ENCODE measurements around the gene LCN12.

LCN12 gene, protein sequence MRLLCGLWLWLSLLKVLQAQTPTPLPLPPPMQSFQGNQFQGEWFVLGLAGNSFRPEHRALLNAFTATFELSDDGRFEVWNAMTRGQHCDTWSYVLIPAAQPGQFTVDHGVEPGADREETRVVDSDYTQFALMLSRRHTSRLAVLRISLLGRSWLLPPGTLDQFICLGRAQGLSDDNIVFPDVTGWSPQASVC

DNA sequence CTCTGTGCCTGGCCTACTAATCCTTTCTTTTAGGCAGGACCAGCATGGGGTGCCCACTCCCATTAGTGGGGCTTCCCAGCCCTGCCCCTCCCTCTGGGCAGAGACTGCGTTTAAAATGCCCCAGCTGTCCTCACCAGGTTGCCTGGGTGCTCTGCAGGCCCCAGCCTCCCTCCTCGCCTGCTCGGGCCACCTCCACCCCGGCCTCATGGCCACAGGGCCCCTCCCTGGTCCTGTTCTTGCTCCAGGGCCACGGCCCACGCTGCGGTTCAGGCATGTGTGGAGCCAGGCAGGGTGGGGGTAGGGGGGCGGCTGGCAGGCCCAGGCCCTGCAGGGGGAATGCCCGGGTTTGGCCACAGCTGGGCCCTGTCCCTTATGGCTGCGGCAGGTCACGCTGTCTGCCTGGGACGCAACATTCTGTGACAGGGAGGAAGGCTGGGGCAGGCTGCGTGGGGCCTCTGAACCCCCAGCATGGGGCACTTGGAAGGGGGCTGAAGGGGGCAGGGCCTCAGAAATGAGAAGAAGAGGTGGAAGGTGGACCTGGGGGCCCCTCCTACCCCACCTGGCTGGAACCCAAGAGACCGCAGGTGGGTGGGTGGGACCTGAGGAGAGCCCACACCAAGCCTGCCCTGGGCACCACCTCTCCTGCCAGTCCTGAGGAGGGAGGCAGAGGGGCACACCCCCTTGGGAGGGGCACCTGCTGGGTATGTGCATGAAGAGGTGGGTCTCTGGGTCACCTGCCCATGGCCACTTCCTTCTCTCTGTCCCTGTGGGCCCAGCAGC lies at the start of gene LCN12:
Gene LCN12, plus strand, starts transcription at position 733 of the 780 bp plus-strand sequence. CDS start 55 bp downstream, outside the sequence.
- Histone ChIP-seq H3K9me3 (ENCODE audit: control insufficient read depth, insufficient read depth, low read length) (no peaks in the 10 kb centered on the region), H3K4me2 (ENCODE audit: low read length) (no peak within 1 kb of the TSS), H3K27me3 (ENCODE audit: control insufficient read depth, low read length) (no peaks in the 10 kb centered on the region), H4K20me1 (ENCODE audit: control insufficient read depth, insufficient read depth, low read depth, low read length) (no peaks in the 10 kb centered on the region), H3K79me2 (ENCODE audit: control insufficient read depth, low read length) (no peaks in the 10 kb centered on the region), H3F3A (ENCODE audit: control insufficient read depth, insufficient read depth) (no peaks in the 10 kb centered on the region; the same call in 1 of the 2 replicates), H3K9me2 (replicated peaks; ENCODE audit: control insufficient read depth, low read length) (no peaks in the 10 kb centered on the region), H3K36me3 (ENCODE audit: control insufficient read depth, low read length) (no peaks in the 10 kb centered on the region), H3K4me1 (ENCODE audit: control insufficient read depth, low read length) (peaks cover 15% of the 10 kb centered on the region), H3K27ac (ENCODE audit: low read depth, low read length) (no peak within 1 kb of the TSS), H3K4me3 (ENCODE audit: low read length) (no peak within 1 kb of the TSS)
- TF ChIP-seq EZH2phosphoT487 (IDR thresholded peaks at IDR 0.05; ENCODE audit: borderline replicate concordance, low read length): no peak
- TF ChIP-seq, protein P1, sequence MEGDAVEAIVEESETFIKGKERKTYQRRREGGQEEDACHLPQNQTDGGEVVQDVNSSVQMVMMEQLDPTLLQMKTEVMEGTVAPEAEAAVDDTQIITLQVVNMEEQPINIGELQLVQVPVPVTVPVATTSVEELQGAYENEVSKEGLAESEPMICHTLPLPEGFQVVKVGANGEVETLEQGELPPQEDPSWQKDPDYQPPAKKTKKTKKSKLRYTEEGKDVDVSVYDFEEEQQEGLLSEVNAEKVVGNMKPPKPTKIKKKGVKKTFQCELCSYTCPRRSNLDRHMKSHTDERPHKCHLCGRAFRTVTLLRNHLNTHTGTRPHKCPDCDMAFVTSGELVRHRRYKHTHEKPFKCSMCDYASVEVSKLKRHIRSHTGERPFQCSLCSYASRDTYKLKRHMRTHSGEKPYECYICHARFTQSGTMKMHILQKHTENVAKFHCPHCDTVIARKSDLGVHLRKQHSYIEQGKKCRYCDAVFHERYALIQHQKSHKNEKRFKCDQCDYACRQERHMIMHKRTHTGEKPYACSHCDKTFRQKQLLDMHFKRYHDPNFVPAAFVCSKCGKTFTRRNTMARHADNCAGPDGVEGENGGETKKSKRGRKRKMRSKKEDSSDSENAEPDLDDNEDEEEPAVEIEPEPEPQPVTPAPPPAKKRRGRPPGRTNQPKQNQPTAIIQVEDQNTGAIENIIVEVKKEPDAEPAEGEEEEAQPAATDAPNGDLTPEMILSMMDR (IDR thresholded peaks at IDR 0.05; ENCODE audit: low read depth, low read length, poor library complexity, severe bottlenecking): no peak

DNA sequence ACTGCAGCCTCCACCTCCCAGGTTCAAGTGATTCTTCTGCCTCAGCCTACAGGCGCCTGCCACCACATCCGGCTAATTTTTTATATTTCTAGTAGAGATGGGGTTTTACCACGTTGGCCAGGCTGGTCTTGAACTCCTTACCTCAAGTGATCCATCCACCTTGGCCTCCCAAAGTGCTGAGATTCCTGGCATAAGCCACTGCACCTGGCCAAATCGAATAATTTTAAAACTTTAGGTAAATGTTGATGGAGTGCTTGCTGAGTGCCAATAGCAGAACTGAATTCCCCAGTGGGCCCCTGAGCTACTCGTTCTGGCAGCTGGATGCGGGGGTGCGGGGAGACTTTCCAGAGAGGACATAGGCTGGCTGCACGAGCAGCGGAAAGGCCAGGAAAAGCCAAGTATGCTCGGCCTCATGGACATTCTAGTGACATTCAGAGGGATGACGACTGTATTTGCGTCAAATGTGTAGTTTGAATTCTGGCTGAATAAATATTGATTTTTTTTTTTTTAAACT lies 49.0 kb upstream of the LCN12 start:
- Histone ChIP-seq H3K79me2 (ENCODE audit: control insufficient read depth, low read length) (peaks cover 37% of the 10 kb centered on the region), H3K27ac (ENCODE audit: low read depth, low read length) (no peak overlapping the region)
- TF ChIP-seq, protein P1 (IDR thresholded peaks at IDR 0.05; ENCODE audit: low read depth, low read length, poor library complexity, severe bottlenecking): no peak
- no peak for TF ChIP-seq EZH2phosphoT487 (IDR thresholded peaks at IDR 0.05; ENCODE audit: borderline replicate concordance, low read length)

DNA sequence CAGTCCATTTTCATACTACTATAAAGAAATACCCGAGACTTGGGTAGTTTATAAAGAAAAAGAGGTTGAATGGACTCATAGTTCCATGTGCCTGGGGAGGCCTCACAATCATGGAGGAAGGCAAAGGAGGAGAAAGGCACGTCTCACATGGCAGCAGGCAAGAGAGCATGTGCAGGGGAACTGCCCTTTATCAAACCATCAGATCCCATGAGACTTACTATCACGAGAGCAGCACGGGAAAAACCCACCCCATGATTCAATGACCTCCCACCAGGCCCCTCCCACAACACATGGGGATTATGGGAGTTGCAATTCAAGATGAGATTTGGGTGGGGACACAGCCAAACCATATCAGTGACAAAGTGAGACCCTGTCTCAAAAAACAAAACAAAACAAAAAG lies 45.8 kb upstream of the LCN12 start:
- Histone ChIP-seq H3K79me2 (ENCODE audit: control insufficient read depth, low read length) (peaks cover 24% of the 10 kb centered on the region), H3K9me2 (replicated peaks; ENCODE audit: control insufficient read depth, low read length) (no peaks in the 10 kb centered on the region), H4K20me1 (ENCODE audit: control insufficient read depth, insufficient read depth, low read depth, low read length) (no peaks in the 10 kb centered on the region), H3K4me1 (ENCODE audit: control insufficient read depth, low read length) (no peaks in the 10 kb centered on the region), H3K4me2 (ENCODE audit: low read length) (no peak overlapping the region), H3K36me3 (ENCODE audit: control insufficient read depth, low read length) (peaks cover 78% of the 10 kb centered on the region), H3K27ac (ENCODE audit: low read depth, low read length) (no peak overlapping the region), H3K4me3 (ENCODE audit: low read length) (no peak overlapping the region), H3K27me3 (ENCODE audit: control insufficient read depth, low read length) (no peaks in the 10 kb centered on the region), H3F3A (ENCODE audit: control insufficient read depth, insufficient read depth) (no peaks in the 10 kb centered on the region), H3K9me3 (ENCODE audit: control insufficient read depth, insufficient read depth, low read length) (no peaks in the 10 kb centered on the region)
- no peak for TF ChIP-seq EZH2phosphoT487 (IDR thresholded peaks at IDR 0.05; ENCODE audit: borderline replicate concordance, low read length)
- TF ChIP-seq, protein P1 (IDR thresholded peaks at IDR 0.05; ENCODE audit: low read depth, low read length, poor library complexity, severe bottlenecking): no peak

More for the DNA sequence above, 49.0 kb upstream of the LCN12 start:
- Histone ChIP-seq H3K4me2 (ENCODE audit: low read length) (no peak overlapping the region), H3K27me3 (ENCODE audit: control insufficient read depth, low read length) (no peaks in the 10 kb centered on the region), H4K20me1 (ENCODE audit: control insufficient read depth, insufficient read depth, low read depth, low read length) (no peaks in the 10 kb centered on the region), H3K9me3 (ENCODE audit: control insufficient read depth, insufficient read depth, low read length) (no peaks in the 10 kb centered on the region), H3K4me1 (ENCODE audit: control insufficient read depth, low read length) (no peaks in the 10 kb centered on the region), H3K4me3 (ENCODE audit: low read length) (no peak overlapping the region), H3K36me3 (ENCODE audit: control insufficient read depth, low read length) (peaks cover 85% of the 10 kb centered on the region), H3F3A (ENCODE audit: control insufficient read depth, insufficient read depth) (no peaks in the 10 kb centered on the region), H3K9me2 (replicated peaks; ENCODE audit: control insufficient read depth, low read length) (no peaks in the 10 kb centered on the region)

Measured in DOHH2 (cell line).